ENCODE measurements around the gene SUGP1.

The SUGP1 gene

GRCh38 chr19:19316082-19316481, 4.2 kb downstream of the SUGP1 start:
- no peak overlapping the region for H3K9ac ChIP-seq (ENCODE audit: low read length)
- H3K4me3 ChIP-seq (ENCODE audit: low read length), result no peak overlapping the region
- H3K36me3 ChIP-seq (replicated peaks; ENCODE audit: low read depth, low read length), result peaks cover 18% of the 10 kb centered on the region
- peaks cover 35% of the 10 kb centered on the region for H3K79me2 ChIP-seq (ENCODE audit: low read length)
- no peaks in the 10 kb centered on the region for H3K27me3 ChIP-seq (ENCODE audit: low read depth, low read length)
- H3K27ac ChIP-seq (ENCODE audit: low read length), result no peak overlapping the region
- peaks cover 10% of the 10 kb centered on the region for H3K4me1 ChIP-seq (ENCODE audit: low read length)
- no peak overlapping the region for H3K4me2 ChIP-seq (ENCODE audit: low read length)
- TF ChIP-seq CTCF (IDR thresholded peaks at IDR 0.05; ENCODE audit: low read depth, low read length) (no peak), EZH2phosphoT487 (IDR thresholded peaks at IDR 0.05; ENCODE audit: low read depth) (no peak)
- no peak overlapping the region for H2AFZ ChIP-seq (ENCODE audit: low read depth, low read length)
- no peaks in the 10 kb centered on the region for H3K9me3 ChIP-seq (ENCODE audit: insufficient read depth, low read length)
- peaks cover 5% of the 10 kb centered on the region; the same call in 1 of the 2 replicates for H4K20me1 ChIP-seq (ENCODE audit: insufficient read depth, low read length)

- Histone ChIP-seq H3K27ac (ENCODE audit: low read length) (no peak overlapping the region), H4K20me1 (ENCODE audit: insufficient read depth, low read length) (peaks cover 5% of the 10 kb centered on the region; the same call in 1 of the 2 replicates), H3K4me3 (ENCODE audit: low read length) (no peak overlapping the region), H3K9me3 (ENCODE audit: insufficient read depth, low read length) (no peaks in the 10 kb centered on the region), H3K79me2 (ENCODE audit: low read length) (peaks cover 29% of the 10 kb centered on the region), H3K36me3 (replicated peaks; ENCODE audit: low read depth, low read length) (peaks cover 21% of the 10 kb centered on the region), H2AFZ (ENCODE audit: low read depth, low read length) (no peak overlapping the region), H3K9ac (ENCODE audit: low read length) (no peak overlapping the region), H3K4me1 (ENCODE audit: low read length) (peaks cover 10% of the 10 kb centered on the region), H3K27me3 (ENCODE audit: low read depth, low read length) (no peaks in the 10 kb centered on the region), H3K4me2 (ENCODE audit: low read length) (no peak overlapping the region)
- TF ChIP-seq EZH2phosphoT487 (IDR thresholded peaks at IDR 0.05; ENCODE audit: low read depth), result no peak
- peak; percentile 29; the same call in 1 of the 2 replicates for TF ChIP-seq CTCF (IDR thresholded peaks at IDR 0.05; ENCODE audit: low read depth, low read length)
These were observed 4.9 kb downstream of the SUGP1 start for GRCh38 chr19:19315444-19315843.

- Histone ChIP-seq H3K4me1 (ENCODE audit: low read length) (no peaks in the 10 kb centered on the region), H3K9me3 (ENCODE audit: insufficient read depth, low read length) (no peaks in the 10 kb centered on the region), H3K27ac (ENCODE audit: low read length) (no peak overlapping the region), H4K20me1 (ENCODE audit: insufficient read depth, low read length) (peaks cover 5% of the 10 kb centered on the region; the same call in 1 of the 2 replicates), H3K4me3 (ENCODE audit: low read length) (no peak overlapping the region), H2AFZ (ENCODE audit: low read depth, low read length) (no peak overlapping the region), H3K9ac (ENCODE audit: low read length) (no peak overlapping the region), H3K4me2 (ENCODE audit: low read length) (no peak overlapping the region), H3K79me2 (ENCODE audit: low read length) (no peaks in the 10 kb centered on the region), H3K27me3 (ENCODE audit: low read depth, low read length) (no peaks in the 10 kb centered on the region), H3K36me3 (replicated peaks; ENCODE audit: low read depth, low read length) (peaks cover 52% of the 10 kb centered on the region)
- no peak for TF ChIP-seq CTCF (IDR thresholded peaks at IDR 0.05; ENCODE audit: low read depth, low read length)
- no peak for TF ChIP-seq EZH2phosphoT487 (IDR thresholded peaks at IDR 0.05; ENCODE audit: low read depth)
These were observed 11.9 kb downstream of the SUGP1 start for GRCh38 chr19:19308373-19308772.

- no peak overlapping the region for H3K9ac ChIP-seq (ENCODE audit: low read length)
- H3K4me2 ChIP-seq (ENCODE audit: low read length), result no peak overlapping the region
- no peaks in the 10 kb centered on the region for H3K9me3 ChIP-seq (ENCODE audit: insufficient read depth, low read length)
- H3K4me1 ChIP-seq (ENCODE audit: low read length), result no peaks in the 10 kb centered on the region
- H2AFZ ChIP-seq (ENCODE audit: low read depth, low read length), result no peak overlapping the region
- H4K20me1 ChIP-seq (ENCODE audit: insufficient read depth, low read length), result no peaks in the 10 kb centered on the region
- no peak overlapping the region for H3K27ac ChIP-seq (ENCODE audit: low read length)
- H3K79me2 ChIP-seq (ENCODE audit: low read length), result no peaks in the 10 kb centered on the region
- TF ChIP-seq EZH2phosphoT487 (IDR thresholded peaks at IDR 0.05; ENCODE audit: low read depth), result no peak
- no peak for TF ChIP-seq CTCF (IDR thresholded peaks at IDR 0.05; ENCODE audit: low read depth, low read length)
- H3K4me3 ChIP-seq (ENCODE audit: low read length), result no peak overlapping the region
- H3K36me3 ChIP-seq (replicated peaks; ENCODE audit: low read depth, low read length), result peaks cover 61% of the 10 kb centered on the region
- no peaks in the 10 kb centered on the region for H3K27me3 ChIP-seq (ENCODE audit: low read depth, low read length)
These were observed 14.1 kb downstream of the SUGP1 start for GRCh38 chr19:19306191-19306590.

All from OCI-LY3 (cell line).